ENCODE data around the gene GLRX3. TPM values are rescaled to one million over a fixed set of nuclear protein-coding genes. Genes with fewer than 3 reads are reported as not detected.
"Not testable (repeated sequence)": the region's sequence is repeated elsewhere in the genome, so short reads cannot be mapped to it uniquely, and the experiment has no call there.

The GLRX3 gene
- total RNA-seq, 2 experiments from 2014 or later: 117 to 123 TPM

DNA sequence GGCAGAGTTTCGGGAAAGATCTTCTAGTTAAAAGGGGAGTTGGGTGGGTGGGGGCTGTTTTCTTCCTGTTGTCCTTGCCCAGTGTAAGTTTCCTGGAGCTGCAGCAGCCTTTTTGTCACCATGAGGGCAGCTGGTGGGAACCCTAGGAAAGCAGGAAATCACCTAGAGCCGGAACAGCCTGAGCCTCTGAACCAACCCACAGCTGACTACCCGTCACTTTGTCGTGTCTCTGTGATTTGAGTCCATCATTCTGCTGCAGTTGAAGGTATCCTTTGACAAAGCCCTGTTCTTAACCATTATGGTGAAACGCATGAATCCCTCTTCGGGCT, 24.4 kb upstream of the GLRX3 start:
- POLR2A ChIA-PET: interaction anchor here (0.6 to 3.0 kb wide), 3 partner anchors 16 to 33 kb away, joined by 4 to 39 read pairs (median 8); partner anchors contain the start of gene GLRX3
- H3K36me3 Mint-ChIP-seq (ENCODE audit: low read depth): peaks cover 8% of the 10 kb centered on the region
- H3K4me1 Mint-ChIP-seq: peaks cover 35% of the 10 kb centered on the region

DNA sequence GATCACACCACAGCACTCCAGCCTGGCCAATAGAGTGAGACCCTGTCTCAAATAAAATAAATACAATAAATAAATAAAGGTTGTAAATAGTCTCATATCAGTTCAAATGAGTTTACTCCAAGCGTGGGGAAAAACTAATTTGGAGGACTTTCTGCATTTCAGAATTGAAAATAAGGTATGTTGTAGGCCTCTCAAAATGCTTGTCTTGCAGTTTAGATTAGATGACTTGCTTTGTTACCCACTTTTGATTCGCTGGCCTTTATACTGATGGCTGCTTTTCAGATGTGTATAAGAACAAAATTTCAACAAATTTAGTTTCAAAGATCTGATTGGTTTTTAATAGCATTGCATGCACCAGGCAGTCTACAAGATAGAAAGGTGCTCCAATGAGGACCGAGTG, 23.4 kb upstream of the GLRX3 start:
- intact Hi-C loops (cut with DNase I, micrococcal nuclease): loop anchor here in 1 of 2 experiments (5.0 kb wide), 1 partner anchor 151 kb away; the partner anchor contains the start of gene EBF3
- no peak overlapping the region for H3K4me3 Mint-ChIP-seq
- no peaks in the 10 kb centered on the region for H3K27me3 Mint-ChIP-seq
- peaks cover 24% of the 10 kb centered on the region for H3K4me1 Mint-ChIP-seq
- H3K9me3 Mint-ChIP-seq (ENCODE audit: low read depth): peaks cover 4% of the 10 kb centered on the region
- ATAC-seq (no peak), DNase-seq (no peak)
- ChIA-PET CTCF (no interaction called here), POLR2A (no interaction called here)
- peaks cover 5% of the 10 kb centered on the region for H3K36me3 Mint-ChIP-seq (ENCODE audit: low read depth)
- no peak overlapping the region for H3K27ac Mint-ChIP-seq

More for the DNA sequence above, 24.4 kb upstream of the GLRX3 start:
- peak overlapping the region; percentile 98 for H3K27ac Mint-ChIP-seq
- ATAC-seq (no peak), DNase-seq (peak; percentile 52)
- H3K27me3 Mint-ChIP-seq: no peaks in the 10 kb centered on the region
- H3K9me3 Mint-ChIP-seq (ENCODE audit: low read depth): no peaks in the 10 kb centered on the region
- intact Hi-C loops (cut with DNase I, micrococcal nuclease): loop anchor here (1.0 to 5.0 kb wide), 8 partner anchors 15 to 1985 kb away; partner anchors contain the start of genes BNIP3 (in 1 of the 2), EBF3 (in 1 of the 2), GLRX3 (in 1 of the 2) and MGMT (in 1 of the 2)
- peak overlapping the region; percentile 90 for H3K4me3 Mint-ChIP-seq
- CTCF ChIA-PET: interaction anchor here (0.7 to 4.1 kb wide), 3 partner anchors 15 to 1785 kb away, joined by 4 to 39 read pairs (median 33); partner anchors contain the start of gene GLRX3

DNA sequence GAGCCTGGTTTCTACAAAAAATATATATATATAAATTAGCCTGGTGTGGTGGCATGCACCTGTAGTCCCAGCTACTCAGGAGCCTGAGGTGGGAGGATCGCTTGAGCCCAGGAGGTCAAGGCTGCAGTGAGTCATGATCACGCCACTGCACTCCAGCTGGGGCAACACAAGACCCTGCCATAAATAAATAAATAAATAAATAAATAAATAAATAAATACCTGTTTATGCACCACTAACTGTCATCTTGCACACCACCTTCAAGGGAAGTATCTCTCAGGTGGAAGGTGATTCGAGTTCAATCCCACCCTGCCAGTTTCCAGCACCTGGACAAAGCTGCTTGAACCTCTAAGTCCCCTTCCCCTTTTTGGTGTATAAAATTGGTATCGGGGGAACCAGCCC, 19.2 kb upstream of the GLRX3 start:
- H3K27ac Mint-ChIP-seq; DNase-seq; POLR2A ChIA-PET; ATAC-seq; H3K36me3 Mint-ChIP-seq (ENCODE audit: low read depth); intact Hi-C loops (cut with DNase I, micrococcal nuclease); H3K4me3 Mint-ChIP-seq; H3K9me3 Mint-ChIP-seq (ENCODE audit: low read depth); H3K27me3 Mint-ChIP-seq: not testable (repeated sequence)
- H3K4me1 Mint-ChIP-seq: peaks cover 10% of the 10 kb centered on the region
- CTCF ChIA-PET: interaction anchor here (1.9 kb wide), 1 partner anchor 11 kb away, joined by 5 read pairs; no protein-coding TSS in a partner anchor

- H3K9me3 Mint-ChIP-seq (ENCODE audit: low read depth); H3K27ac Mint-ChIP-seq; intact Hi-C loops (cut with DNase I, micrococcal nuclease); POLR2A ChIA-PET; H3K27me3 Mint-ChIP-seq; H3K4me3 Mint-ChIP-seq; H3K36me3 Mint-ChIP-seq (ENCODE audit: low read depth); H3K4me1 Mint-ChIP-seq; DNase-seq; ATAC-seq: not testable (repeated sequence)
- CTCF ChIA-PET: interaction anchor here (1.0 to 1.9 kb wide), 2 partner anchors 10 to 12 kb away, joined by 3 to 5 read pairs; no protein-coding TSS in a partner anchor
These were observed 18.7 kb upstream of the GLRX3 start for GRCh38 chr10:130117535-130117934.

DNA sequence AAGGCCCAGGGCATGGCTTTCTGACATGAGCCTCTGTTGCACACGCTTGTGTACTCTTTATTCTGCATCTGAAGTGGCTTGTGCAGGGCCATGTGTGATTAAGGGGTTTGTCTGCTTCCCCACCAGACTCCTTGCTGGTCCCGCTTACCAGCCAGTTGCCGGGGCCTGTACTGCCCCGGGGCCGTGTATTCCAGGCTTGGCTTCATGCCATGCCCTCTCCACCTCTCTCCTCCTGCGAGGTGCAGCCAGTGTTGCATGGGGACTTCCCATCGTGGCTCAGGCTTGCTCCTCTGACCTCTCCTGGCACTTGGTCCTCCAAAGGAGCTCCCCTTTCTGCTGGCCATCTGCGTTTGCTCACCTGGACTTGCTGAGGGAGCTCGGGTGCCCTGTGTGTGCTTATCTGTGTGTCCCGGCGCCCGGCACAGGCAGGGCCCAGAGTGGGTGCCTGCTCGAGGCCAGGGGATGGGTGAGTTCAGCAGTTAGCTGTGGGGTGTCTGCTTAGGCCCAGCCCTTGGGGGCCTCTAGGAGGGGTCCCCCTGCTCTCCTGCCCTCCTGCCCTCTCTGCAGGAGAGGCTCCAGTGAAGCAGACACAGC, 14.6 kb upstream of the GLRX3 start:
- Mint-ChIP-seq H3K36me3 (ENCODE audit: low read depth) (no peaks in the 10 kb centered on the region), H3K27ac (no peak overlapping the region), H3K9me3 (ENCODE audit: low read depth) (peaks cover 4% of the 10 kb centered on the region), H3K4me3 (no peak overlapping the region), H3K4me1 (no peaks in the 10 kb centered on the region), H3K27me3 (peaks cover 3% of the 10 kb centered on the region)
- CTCF ChIA-PET: no interaction called here
- POLR2A ChIA-PET: no interaction called here
- no peak for DNase-seq
- ATAC-seq: no peak
- intact Hi-C loops (cut with DNase I, micrococcal nuclease): no loop called here

DNA sequence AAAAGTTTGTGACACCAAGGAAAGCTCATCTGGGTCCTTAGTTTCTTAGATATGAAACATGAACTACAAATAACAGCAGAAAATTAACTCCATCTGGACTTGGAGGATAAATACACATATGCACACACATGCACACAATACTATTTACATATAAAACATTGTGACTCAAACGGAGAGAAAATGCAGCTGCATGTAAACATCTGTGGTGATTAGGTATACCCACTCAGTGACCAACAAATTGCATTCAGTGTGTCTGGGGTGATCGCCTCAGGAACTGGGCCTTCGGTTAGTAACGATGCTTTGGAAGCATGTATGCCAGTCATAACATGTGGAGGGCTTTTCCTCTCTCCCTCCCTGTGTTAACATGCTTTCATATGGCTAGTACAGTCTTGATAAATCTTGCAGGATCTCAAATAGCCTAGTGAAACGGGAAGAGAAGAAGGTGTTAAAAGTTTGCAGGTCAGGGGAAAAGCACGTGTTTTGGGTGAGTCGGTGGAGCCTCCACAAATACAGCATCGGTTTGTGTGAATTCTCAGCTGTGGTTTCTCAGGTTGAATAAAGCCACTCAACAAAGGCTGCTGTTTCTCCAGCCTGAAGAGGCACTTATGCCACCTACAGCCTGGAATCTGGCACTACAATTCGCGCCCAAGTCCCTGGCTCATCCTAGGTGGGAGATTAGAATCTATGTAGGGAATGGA, 8.7 kb upstream of the GLRX3 start:
- Mint-ChIP-seq H3K4me1 (peaks cover 7% of the 10 kb centered on the region), H3K27me3 (peaks cover 18% of the 10 kb centered on the region), H3K27ac (no peak overlapping the region), H3K9me3 (ENCODE audit: low read depth) (no peaks in the 10 kb centered on the region), H3K36me3 (ENCODE audit: low read depth) (no peaks in the 10 kb centered on the region), H3K4me3 (no peak overlapping the region)
- POLR2A ChIA-PET: interaction anchor here (2.7 kb wide), 1 partner anchor 17 kb away, joined by 8 read pairs; the partner anchor contains the start of gene C10orf143
- CTCF ChIA-PET: interaction anchor here (0.8 to 3.4 kb wide), 16 partner anchors 8 to 157 kb away, joined by 3 to 33 read pairs (median 4); partner anchors contain the start of genes C10orf143 and GLRX3
- DNase-seq (peak; percentile 75), ATAC-seq (peak; percentile 97)
- intact Hi-C loops (cut with DNase I, micrococcal nuclease): loop anchor here (1.0 to 5.0 kb wide), 6 partner anchors 16 to 1096 kb away; no protein-coding TSS in a partner anchor

- H3K27ac Mint-ChIP-seq: no peak overlapping the region
- H3K27me3 Mint-ChIP-seq: peaks cover 18% of the 10 kb centered on the region
- peaks cover 7% of the 10 kb centered on the region for H3K4me1 Mint-ChIP-seq
- DNase-seq (no peak), ATAC-seq (no peak)
- CTCF ChIA-PET: interaction anchor here (0.8 to 3.4 kb wide), 14 partner anchors 8 to 158 kb away, joined by 3 to 33 read pairs (median 4); partner anchors contain the start of genes C10orf143 and GLRX3
- H3K36me3 Mint-ChIP-seq (ENCODE audit: low read depth): no peaks in the 10 kb centered on the region
- H3K4me3 Mint-ChIP-seq: no peak overlapping the region
- intact Hi-C loops (cut with DNase I, micrococcal nuclease): loop anchor here in 1 of 2 experiments (5.0 kb wide), 2 partner anchors 156 to 241 kb away; no protein-coding TSS in a partner anchor
- POLR2A ChIA-PET: interaction anchor here (2.7 kb wide), 1 partner anchor 17 kb away, joined by 8 read pairs; the partner anchor contains the start of gene C10orf143
- H3K9me3 Mint-ChIP-seq (ENCODE audit: low read depth): no peaks in the 10 kb centered on the region
These were observed 8.0 kb upstream of the GLRX3 start for GRCh38 chr10:130128062-130128781.

GRCh38 chr10:130128922-130129321, 7.3 kb upstream of the GLRX3 start:
- no peak overlapping the region for H3K4me3 Mint-ChIP-seq
- ATAC-seq: no peak
- intact Hi-C loops (cut with DNase I, micrococcal nuclease): loop anchor here in 1 of 2 experiments (5.0 kb wide), 2 partner anchors 157 to 242 kb away; no protein-coding TSS in a partner anchor
- no peak overlapping the region for H3K27ac Mint-ChIP-seq
- H3K4me1 Mint-ChIP-seq: peaks cover 7% of the 10 kb centered on the region
- ChIA-PET CTCF (interaction anchor here (0.7 to 3.4 kb wide), 8 partner anchors 9 to 158 kb away, joined by 3 to 33 read pairs (median 4); partner anchors contain the start of gene C10orf143), POLR2A (interaction anchor here (2.7 kb wide), 1 partner anchor 18 kb away, joined by 8 read pairs; the partner anchor contains the start of gene C10orf143)
- no peaks in the 10 kb centered on the region for H3K9me3 Mint-ChIP-seq (ENCODE audit: low read depth)
- no peaks in the 10 kb centered on the region for H3K36me3 Mint-ChIP-seq (ENCODE audit: low read depth)
- DNase-seq: no peak
- peaks cover 18% of the 10 kb centered on the region for H3K27me3 Mint-ChIP-seq

GRCh38 chr10:130135676-130136225, 440 bp upstream of the GLRX3 start:
- intact Hi-C loops (cut with DNase I, micrococcal nuclease): loop anchor here (1.0 to 10.0 kb wide), 8 partner anchors 24 to 1101 kb away; partner anchors contain the start of genes MGMT (in 2 of the 2) and C10orf143 (in 1 of the 2)
- H3K4me3 Mint-ChIP-seq: peak overlapping the region; percentile 84
- no peaks in the 10 kb centered on the region for H3K9me3 Mint-ChIP-seq (ENCODE audit: low read depth)
- ChIA-PET CTCF (interaction anchor here (0.6 to 4.1 kb wide), 3 partner anchors 8 to 26 kb away, joined by 3 to 39 read pairs (median 5); partner anchors contain the start of gene C10orf143), POLR2A (interaction anchor here (1.6 to 1.9 kb wide), 2 partner anchors 25 to 29 kb away, joined by 5 to 39 read pairs; partner anchors contain the start of gene C10orf143)
- peaks cover 19% of the 10 kb centered on the region for H3K36me3 Mint-ChIP-seq (ENCODE audit: low read depth)
- H3K27me3 Mint-ChIP-seq: peaks cover 5% of the 10 kb centered on the region
- ATAC-seq: no peak
- H3K27ac Mint-ChIP-seq: peak overlapping the region; percentile 47
- peak; percentile 13 for DNase-seq
- peaks cover 34% of the 10 kb centered on the region for H3K4me1 Mint-ChIP-seq

DNA sequence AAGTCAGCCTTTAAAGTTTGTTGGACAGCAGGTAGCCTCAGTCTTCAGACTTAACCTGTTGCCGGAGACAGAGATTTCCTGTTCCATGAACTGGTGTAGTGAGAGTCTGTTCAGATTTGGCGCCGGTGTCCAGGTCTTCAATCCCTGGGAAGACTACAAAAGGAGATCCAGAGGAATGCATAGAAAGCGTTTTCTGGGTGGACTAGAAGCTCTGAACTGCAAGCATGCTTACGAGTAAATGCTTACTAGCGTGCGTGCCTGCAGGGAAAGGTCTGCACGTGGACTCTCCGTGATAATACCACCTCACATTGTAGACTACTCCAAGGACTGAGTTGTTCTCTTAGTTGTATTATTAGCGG, 878 bp downstream of the GLRX3 start:
- peak overlapping the region; percentile 84 for H3K4me3 Mint-ChIP-seq
- peaks cover 47% of the 10 kb centered on the region for H3K4me1 Mint-ChIP-seq
- peak overlapping the region; percentile 75 for H3K27ac Mint-ChIP-seq
- POLR2A ChIA-PET: interaction anchor here (0.7 to 1.9 kb wide), 4 partner anchors 14 to 164 kb away, joined by 3 to 39 read pairs (median 4); partner anchors contain the start of gene C10orf143
- no peaks in the 10 kb centered on the region for H3K9me3 Mint-ChIP-seq (ENCODE audit: low read depth)
- no peak for DNase-seq
- peaks cover 2% of the 10 kb centered on the region for H3K27me3 Mint-ChIP-seq
- no peak for ATAC-seq
- CTCF ChIA-PET: interaction anchor here (1.2 to 4.1 kb wide), 3 partner anchors 13 to 41 kb away, joined by 4 to 39 read pairs (median 6); partner anchors contain the start of gene C10orf143
- peaks cover 25% of the 10 kb centered on the region for H3K36me3 Mint-ChIP-seq (ENCODE audit: low read depth)
- intact Hi-C loops (cut with DNase I, micrococcal nuclease): loop anchor here (2.0 to 10.0 kb wide), 4 partner anchors 40 to 1102 kb away; partner anchors contain the start of gene MGMT (in 1 of the 2)

Data from activated CD4-positive, alpha-beta T cell treated with anti-CD3 and anti-CD28 coated beads for 36 hours (primary cell).